ENCODE results near the gene TIPIN.

Gene TIPIN

GRCh38 chr15:66296186-66296585 is 60.3 kb downstream of the TIPIN start:
- DNase-seq = no peak

GRCh38 chr15:66294932-66295235 is 61.6 kb downstream of the TIPIN start:
- no peak for DNase-seq

- peak; percentile 13 for DNase-seq
These were observed 62.1 kb downstream of the TIPIN start for GRCh38 chr15:66294157-66294931.

GRCh38 chr15:66293419-66294156 is 62.9 kb downstream of the TIPIN start, which contains the start of gene DIS3L:
Gene DIS3L (plus strand): TSS chr15:66293568. CDS start chr15:66293597, 29 bp downstream.
- DNase-seq = peak; percentile 36

- no peak for DNase-seq
These were observed 63.7 kb downstream of the TIPIN start for GRCh38 chr15:66292571-66293418.

GRCh38 chr15:66291816-66292570 is 64.5 kb downstream of the TIPIN start:
- no peak for DNase-seq

- no peak for DNase-seq
These were observed 66.0 kb downstream of the TIPIN start for GRCh38 chr15:66290518-66290917.

GRCh38 chr15:66290007-66290406 is 66.5 kb downstream of the TIPIN start:
- no peak for DNase-seq

- DNase-seq = no peak
These were observed 67.8 kb downstream of the TIPIN start for GRCh38 chr15:66288551-66289185.

- DNase-seq = no peak
These were observed 68.4 kb downstream of the TIPIN start for GRCh38 chr15:66288093-66288492.

GRCh38 chr15:66287461-66288057 is 68.9 kb downstream of the TIPIN start:
- DNase-seq = peak; percentile 14

All from NCI-H345 (cell line).